T-helper 2 cell treated with Interferon-gamma antibody and Interleukin-4, amounts not matched to agents 5 μg/mL and 100 μg/mL, for 36 hours (primary cell): ENCODE measurements around the gene ZC3H12C.
A peak's percentile ranks its signal among the peaks of the same experiment; 100 is the strongest.
"Not testable (repeated sequence)": the region's sequence is repeated elsewhere in the genome, so short reads cannot be mapped to it uniquely, and the experiment has no call there.

Source experiments
- DNase-seq: peaks from one replicate; pipeline ENCODE4 v3.0.0; 2021; ENCODE audit warnings: low spot score
- H3K27ac Mint-ChIP-seq: one replicate; pipeline ENCODE4 v1.8.0; 2021; ENCODE audit warnings: mild to moderate bottlenecking, mixed read lengths
- H3K27me3 Mint-ChIP-seq: one replicate; pipeline ENCODE4 v1.8.0; 2021; ENCODE audit warnings: low read depth, mixed read lengths
- H3K36me3 Mint-ChIP-seq: one replicate; pipeline ENCODE4 v1.8.0; 2021; ENCODE audit warnings: low read depth, mixed read lengths
- H3K4me1 Mint-ChIP-seq: one replicate; pipeline ENCODE4 v1.8.0; 2021; ENCODE audit warnings: low read depth, mixed read lengths
- H3K4me3 Mint-ChIP-seq: one replicate; pipeline ENCODE4 v1.8.0; 2022; ENCODE audit warnings: mild to moderate bottlenecking, moderate library complexity, mixed read lengths
- H3K9me3 Mint-ChIP-seq: one replicate; pipeline ENCODE4 v1.8.0; 2021; ENCODE audit warnings: mixed read lengths

The ZC3H12C gene

DNA sequence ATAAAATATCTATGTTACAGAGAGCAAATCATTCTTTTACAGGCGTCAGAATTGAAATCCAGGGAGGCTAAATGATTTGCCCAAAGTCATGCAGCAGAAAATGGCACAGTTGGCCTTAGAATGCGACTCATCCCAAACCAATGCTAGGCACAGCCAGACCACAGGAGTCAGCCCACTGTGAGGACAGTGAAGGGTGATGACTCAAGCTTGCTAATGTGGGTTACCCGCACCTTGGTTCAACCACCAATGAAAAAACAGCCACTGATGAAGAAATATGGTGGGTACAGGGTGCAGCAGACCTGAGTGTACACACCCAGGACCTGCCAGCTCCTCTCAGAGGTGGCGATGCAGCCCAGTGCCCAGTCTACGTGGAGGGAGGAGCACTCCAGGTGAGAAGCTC is 89.7 kb downstream of the ZC3H12C start:
- Mint-ChIP-seq H3K9me3 (no peaks in the 10 kb centered on the region), H3K27me3 (peaks cover 8% of the 10 kb centered on the region), H3K27ac (no peak overlapping the region), H3K4me1 (no peaks in the 10 kb centered on the region), H3K36me3 (no peaks in the 10 kb centered on the region), H3K4me3 (no peak overlapping the region)
- DNase-seq = peak; percentile 23

DNA sequence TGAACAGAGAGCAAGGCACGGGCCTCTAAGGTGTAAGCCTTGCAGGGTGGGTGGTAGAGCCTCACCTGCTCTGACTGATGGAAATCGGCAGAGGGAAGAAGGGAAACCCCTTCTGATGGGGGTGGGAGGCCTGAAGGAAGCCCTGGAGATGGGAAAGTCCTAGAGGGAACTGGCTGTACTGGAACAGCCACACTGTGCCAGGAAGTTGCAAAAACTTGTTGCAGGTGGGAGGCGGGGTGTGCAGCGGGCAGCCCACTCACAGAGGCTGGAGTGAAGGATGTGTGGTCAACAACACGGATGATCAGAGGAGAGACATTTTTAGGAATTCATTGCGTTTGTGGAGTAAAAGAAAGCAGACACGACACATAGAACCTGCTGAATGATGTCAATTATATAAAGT is 91.3 kb downstream of the ZC3H12C start:
- H3K27me3 Mint-ChIP-seq = peaks cover 16% of the 10 kb centered on the region
- no peak overlapping the region for H3K4me3 Mint-ChIP-seq
- H3K27ac Mint-ChIP-seq = no peak overlapping the region
- H3K4me1 Mint-ChIP-seq = peaks cover 1% of the 10 kb centered on the region
- no peaks in the 10 kb centered on the region for H3K36me3 Mint-ChIP-seq
- no peaks in the 10 kb centered on the region for H3K9me3 Mint-ChIP-seq
- no peak for DNase-seq

DNA sequence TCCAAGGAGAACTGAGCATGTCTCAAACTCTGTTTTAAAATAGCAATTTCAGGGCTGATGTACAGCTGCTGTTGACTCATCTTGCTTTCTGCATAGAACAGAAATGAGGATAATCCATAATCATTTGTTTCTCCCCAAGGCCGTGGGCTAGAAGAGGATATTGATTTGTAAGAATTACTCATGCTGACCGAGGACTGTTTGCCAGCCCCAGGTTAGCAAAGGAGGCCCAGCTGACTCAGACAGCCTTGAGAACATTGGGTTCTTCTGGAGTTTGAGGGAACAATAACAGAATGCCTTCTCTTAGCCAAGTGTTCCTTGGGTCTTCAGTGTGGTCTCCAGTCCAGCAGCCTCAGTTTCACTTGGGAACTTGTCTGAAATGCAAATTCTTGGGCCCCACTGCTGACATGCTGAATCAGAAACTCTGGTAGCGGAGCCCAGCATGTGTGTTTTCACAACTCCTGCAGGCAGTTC is 92.0 kb downstream of the ZC3H12C start:
- peaks cover 16% of the 10 kb centered on the region for H3K27me3 Mint-ChIP-seq
- no peak overlapping the region for H3K27ac Mint-ChIP-seq
- DNase-seq = no peak
- H3K36me3 Mint-ChIP-seq = no peaks in the 10 kb centered on the region
- H3K9me3 Mint-ChIP-seq = no peaks in the 10 kb centered on the region
- H3K4me3 Mint-ChIP-seq = no peak overlapping the region
- H3K4me1 Mint-ChIP-seq = peaks cover 3% of the 10 kb centered on the region

DNA sequence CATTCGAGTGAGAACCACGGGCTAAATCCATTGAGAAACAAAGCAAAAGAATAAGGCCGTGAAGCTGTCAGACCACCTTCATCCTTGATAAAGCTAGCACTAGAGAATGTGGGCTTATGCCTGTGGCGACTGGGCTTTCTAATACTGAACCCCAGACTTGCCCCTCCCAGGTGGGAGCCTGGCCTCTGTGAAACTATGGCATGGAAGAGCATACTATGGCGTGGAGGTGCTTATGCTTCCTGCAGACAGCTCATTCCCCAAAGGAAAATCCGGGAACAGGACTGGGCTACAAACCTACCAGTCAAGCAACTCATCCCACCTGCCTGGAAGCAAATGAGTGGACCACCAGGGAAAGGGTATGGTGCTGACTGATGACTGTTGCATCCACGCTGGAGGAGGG is 92.4 kb downstream of the ZC3H12C start:
- Mint-ChIP-seq H3K36me3 (no peaks in the 10 kb centered on the region), H3K27ac (no peak overlapping the region), H3K9me3 (peaks cover 3% of the 10 kb centered on the region), H3K4me1 (peaks cover 6% of the 10 kb centered on the region), H3K4me3 (no peak overlapping the region), H3K27me3 (peaks cover 16% of the 10 kb centered on the region)
- DNase-seq = no peak

DNA sequence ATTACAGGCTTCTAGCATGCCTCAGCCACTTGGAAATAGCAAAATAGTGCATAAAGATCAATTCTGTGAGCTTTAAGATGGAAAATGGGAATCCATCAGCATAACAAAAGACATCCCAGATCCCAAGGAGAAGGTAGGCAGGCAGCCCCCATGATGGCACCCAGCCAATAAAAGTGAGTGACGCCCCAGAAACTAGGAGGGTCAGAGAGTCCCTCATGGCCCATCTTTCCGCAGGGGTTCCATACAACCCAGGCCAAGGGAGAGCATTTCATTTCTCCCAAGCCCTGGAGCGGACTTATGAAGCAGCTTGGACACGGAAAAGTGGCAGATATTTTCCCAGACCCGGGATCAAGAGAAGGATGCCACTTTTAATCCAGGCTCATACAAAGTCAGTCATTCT is 93.3 kb downstream of the ZC3H12C start:
- Mint-ChIP-seq H3K36me3 (peaks cover 5% of the 10 kb centered on the region), H3K4me3 (no peak overlapping the region), H3K4me1 (peaks cover 6% of the 10 kb centered on the region), H3K27ac (no peak overlapping the region), H3K27me3 (peaks cover 24% of the 10 kb centered on the region), H3K9me3 (peaks cover 6% of the 10 kb centered on the region)
- no peak for DNase-seq

DNA sequence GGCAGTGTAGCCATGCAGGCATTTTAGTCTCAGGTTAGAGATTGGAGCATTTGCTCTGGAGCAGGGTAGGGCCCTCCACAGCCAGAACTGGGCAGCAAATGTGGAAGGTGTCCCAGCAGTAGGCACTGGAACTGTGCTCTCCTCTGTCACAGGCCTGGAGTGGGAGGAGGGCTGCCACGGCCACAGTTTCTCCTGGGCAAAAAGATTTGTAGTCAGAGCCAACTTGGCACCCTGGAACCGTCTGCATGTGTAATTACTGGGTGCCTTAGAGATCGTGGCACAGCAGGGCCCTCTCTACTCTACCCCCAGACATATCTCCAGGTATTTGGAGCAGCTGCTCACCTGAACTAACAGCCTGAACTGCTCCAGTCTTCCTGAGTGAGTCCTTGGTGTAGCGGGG is 93.7 kb downstream of the ZC3H12C start:
- H3K4me3 Mint-ChIP-seq = no peak overlapping the region
- DNase-seq = no peak
- H3K36me3 Mint-ChIP-seq = peaks cover 6% of the 10 kb centered on the region
- peaks cover 7% of the 10 kb centered on the region for H3K9me3 Mint-ChIP-seq
- peaks cover 25% of the 10 kb centered on the region for H3K27me3 Mint-ChIP-seq
- no peak overlapping the region for H3K27ac Mint-ChIP-seq
- H3K4me1 Mint-ChIP-seq = peaks cover 7% of the 10 kb centered on the region

DNA sequence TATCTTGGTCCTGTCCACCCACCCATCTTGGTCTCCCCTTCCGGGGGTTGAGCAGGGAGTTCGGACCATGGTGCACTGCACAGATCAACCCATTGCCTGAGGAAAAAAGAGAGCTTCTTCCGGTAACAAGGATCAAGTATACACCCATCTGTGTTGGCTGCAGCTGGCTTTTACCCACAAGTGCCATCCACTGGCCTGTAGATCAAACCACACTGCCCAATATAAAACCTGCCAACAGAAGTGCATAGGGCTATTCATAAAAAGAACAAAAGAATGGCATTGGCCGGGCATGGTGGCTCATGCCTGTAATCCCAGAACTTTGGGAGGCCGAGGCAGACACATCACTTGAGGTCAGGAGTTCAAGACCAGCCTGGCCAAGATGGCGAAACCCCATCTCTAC is 94.5 kb downstream of the ZC3H12C start:
- peaks cover 16% of the 10 kb centered on the region for H3K4me1 Mint-ChIP-seq
- DNase-seq = no peak
- no peak overlapping the region for H3K4me3 Mint-ChIP-seq
- H3K27ac Mint-ChIP-seq = no peak overlapping the region
- peaks cover 8% of the 10 kb centered on the region for H3K36me3 Mint-ChIP-seq
- H3K9me3 Mint-ChIP-seq = peaks cover 16% of the 10 kb centered on the region
- peaks cover 28% of the 10 kb centered on the region for H3K27me3 Mint-ChIP-seq

DNA sequence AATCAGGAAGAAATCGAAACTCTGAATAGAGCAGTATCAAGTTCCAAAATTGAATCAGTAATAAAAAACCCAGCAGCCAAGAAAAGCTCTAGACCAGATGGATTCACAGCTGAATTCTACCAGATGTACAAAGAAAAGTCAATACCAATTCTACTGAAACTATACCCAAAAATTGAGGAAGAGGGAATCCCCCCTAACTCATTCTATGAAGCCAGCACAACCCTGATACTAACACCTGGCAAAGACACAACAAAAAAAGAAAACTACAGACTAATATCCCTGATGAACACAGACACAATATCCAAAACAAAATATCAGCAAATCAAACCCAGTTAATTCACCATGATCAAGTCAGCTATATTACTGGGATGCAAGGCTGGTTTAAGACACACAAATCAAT is 97.7 kb downstream of the ZC3H12C start:
- H3K27ac Mint-ChIP-seq = no peak overlapping the region
- peaks cover 9% of the 10 kb centered on the region for H3K36me3 Mint-ChIP-seq
- H3K4me3 Mint-ChIP-seq = no peak overlapping the region
- H3K27me3 Mint-ChIP-seq = peaks cover 52% of the 10 kb centered on the region
- peaks cover 27% of the 10 kb centered on the region for H3K4me1 Mint-ChIP-seq
- H3K9me3 Mint-ChIP-seq = peaks cover 17% of the 10 kb centered on the region
- DNase-seq = no peak

DNA sequence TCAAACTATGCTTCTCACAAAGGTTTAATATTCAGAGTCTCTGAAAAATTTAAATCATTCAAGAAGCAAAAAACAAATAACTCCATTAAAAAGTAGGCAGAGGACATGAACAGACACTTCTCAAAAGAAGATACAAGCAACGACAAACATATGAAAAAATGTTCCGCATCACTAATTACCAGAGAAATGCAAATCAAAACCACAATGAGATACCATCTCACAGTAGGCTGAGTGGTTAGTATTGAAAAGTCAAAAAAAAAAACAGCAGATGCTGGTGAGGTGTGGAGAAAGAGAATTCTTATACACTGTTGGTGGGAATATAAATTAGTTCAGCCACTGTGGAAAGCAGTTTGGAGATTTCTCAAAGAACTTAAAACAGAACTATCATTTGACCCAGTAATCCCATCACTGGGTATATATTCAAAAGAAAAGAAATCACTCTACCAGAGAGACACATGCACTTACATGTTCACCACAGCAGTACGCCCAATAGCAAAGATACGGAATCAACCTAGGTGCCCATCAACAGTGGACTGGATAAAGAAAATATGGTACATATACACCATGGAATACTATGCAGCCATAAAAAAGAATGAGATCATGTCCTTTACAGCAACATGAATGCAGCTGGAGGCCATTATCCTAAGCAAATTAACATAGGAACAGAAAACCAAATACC is 99.6 kb downstream of the ZC3H12C start:
- Mint-ChIP-seq H3K4me3 (peak overlapping the region; percentile 19), H3K27ac (peak overlapping the region; percentile 14), H3K4me1 (peaks cover 27% of the 10 kb centered on the region), H3K27me3 (peaks cover 61% of the 10 kb centered on the region), H3K9me3 (peaks cover 17% of the 10 kb centered on the region)
- H3K36me3 Mint-ChIP-seq, DNase-seq: not testable (repeated sequence)

DNA sequence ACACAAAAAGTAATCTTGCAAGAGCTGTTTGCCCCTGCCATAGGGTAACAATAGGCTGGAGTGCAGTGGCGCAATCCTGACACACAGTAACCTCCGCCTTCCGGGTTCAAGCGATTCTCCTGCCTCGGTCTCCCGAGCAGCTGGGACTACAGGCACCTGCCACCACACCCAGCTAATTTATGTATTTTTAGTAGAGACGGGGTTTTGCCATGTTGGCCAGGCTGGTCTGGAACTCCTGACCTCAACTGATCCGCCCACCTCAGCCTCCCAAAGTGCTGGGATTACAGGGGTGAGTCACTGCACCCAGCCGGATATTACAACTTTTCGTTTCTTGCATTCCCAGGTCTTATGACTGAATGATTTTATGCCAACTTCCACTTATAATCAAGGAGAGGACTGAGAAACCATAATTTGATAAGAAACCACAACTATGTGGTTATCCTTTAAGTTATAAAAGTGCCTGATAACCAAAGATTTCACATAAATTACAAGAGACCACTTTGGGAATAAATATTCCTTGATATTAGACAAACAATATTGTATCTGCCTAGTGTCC is 101.1 kb downstream of the ZC3H12C start:
- peaks cover 17% of the 10 kb centered on the region for H3K9me3 Mint-ChIP-seq
- not testable (repeated sequence) for H3K36me3 Mint-ChIP-seq, H3K4me3 Mint-ChIP-seq, H3K27ac Mint-ChIP-seq, DNase-seq
- H3K27me3 Mint-ChIP-seq = peaks cover 55% of the 10 kb centered on the region
- peaks cover 27% of the 10 kb centered on the region for H3K4me1 Mint-ChIP-seq

DNA sequence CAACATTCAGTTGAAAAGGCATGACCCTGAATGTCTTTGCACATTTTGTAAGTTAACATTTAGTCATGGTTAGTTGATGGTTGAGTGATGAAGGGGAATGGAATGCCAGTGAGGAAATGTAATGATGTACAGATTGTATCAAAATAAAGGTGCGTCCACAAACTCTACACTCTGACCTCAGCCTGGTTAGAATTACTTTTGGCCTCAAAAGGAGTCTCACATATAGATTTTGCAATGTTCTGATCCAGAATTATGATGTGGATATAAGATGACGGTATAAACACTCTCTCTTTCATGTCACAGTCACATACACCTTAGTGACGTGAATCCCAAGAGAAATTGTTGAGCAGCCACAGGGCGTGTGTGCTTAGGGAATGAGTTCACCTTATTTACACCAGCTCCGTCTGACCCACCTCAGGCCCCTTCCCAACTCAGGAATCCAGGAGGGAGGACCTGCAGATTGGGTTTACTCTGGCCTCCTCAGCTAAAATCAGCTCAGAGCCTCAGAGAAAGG is 103.1 kb downstream of the ZC3H12C start:
- Mint-ChIP-seq H3K36me3 (peaks cover 5% of the 10 kb centered on the region), H3K4me1 (peaks cover 21% of the 10 kb centered on the region), H3K9me3 (peaks cover 11% of the 10 kb centered on the region), H3K4me3 (no peak overlapping the region), H3K27ac (no peak overlapping the region), H3K27me3 (peaks cover 48% of the 10 kb centered on the region)
- no peak for DNase-seq

DNA sequence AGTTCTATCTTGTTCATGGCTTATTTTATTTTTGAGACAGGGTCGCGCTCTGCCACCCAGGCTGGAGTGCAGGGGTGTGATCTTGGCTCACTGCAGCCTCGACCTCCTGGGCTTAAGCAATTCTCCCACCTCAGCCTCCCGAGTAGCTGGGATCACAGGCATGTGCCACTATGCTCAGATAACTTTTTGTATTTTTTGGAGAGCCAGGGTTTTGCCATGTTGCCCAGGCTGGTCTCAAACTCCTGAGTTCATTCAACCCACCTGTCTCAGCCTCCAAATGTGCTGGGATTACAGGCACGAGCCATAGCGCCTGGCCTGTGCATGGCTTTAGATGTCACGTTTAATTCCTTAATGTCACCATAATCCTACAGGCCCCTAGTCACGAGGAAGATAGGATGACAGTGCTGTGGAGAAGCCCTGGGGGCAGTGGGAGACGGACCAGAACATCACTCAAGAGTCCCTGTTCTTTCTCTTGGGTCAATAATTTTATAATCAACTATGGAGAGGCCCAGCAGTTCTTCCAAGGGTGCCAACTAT is 103.8 kb downstream of the ZC3H12C start:
- peaks cover 9% of the 10 kb centered on the region for H3K9me3 Mint-ChIP-seq
- DNase-seq = no peak
- no peak overlapping the region for H3K4me3 Mint-ChIP-seq
- H3K36me3 Mint-ChIP-seq = peaks cover 3% of the 10 kb centered on the region
- H3K27ac Mint-ChIP-seq = no peak overlapping the region
- peaks cover 19% of the 10 kb centered on the region for H3K4me1 Mint-ChIP-seq
- H3K27me3 Mint-ChIP-seq = peaks cover 46% of the 10 kb centered on the region

DNA sequence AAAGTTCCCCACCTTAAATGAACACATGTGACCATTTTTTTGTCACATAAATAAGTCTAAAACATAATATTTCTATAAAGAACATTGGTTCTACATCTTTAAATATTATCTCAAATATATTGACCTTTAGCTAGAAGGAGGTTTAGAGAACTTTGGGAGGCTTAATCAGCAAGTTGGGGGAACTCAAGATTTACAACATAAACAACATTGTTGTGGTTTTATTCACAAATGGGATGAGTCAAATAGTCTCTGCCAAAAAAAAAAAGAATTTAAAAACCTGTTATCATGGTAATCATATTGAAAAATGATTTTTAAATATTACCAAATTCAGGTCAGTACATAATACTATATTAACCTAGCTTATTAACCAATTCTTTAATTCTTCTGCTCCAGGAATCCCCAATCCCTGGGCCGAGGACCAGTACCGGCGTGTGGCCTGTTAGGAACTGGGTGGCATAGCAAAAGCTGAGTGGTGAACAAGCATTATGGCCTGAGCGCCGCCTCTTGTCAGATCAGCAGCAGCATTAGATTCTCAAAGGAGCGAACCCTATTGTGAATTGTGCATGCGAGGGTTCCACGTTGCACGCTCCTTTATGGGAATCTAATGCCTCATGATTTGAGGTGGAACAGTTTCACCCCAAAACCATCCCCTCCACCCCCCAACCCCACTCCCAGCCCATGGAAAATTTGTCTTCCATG is 105.0 kb downstream of the ZC3H12C start:
- H3K27me3 Mint-ChIP-seq = peaks cover 41% of the 10 kb centered on the region
- H3K9me3 Mint-ChIP-seq = no peaks in the 10 kb centered on the region
- no peak overlapping the region for H3K4me3 Mint-ChIP-seq
- no peak overlapping the region for H3K27ac Mint-ChIP-seq
- H3K4me1 Mint-ChIP-seq = peaks cover 12% of the 10 kb centered on the region
- peaks cover 1% of the 10 kb centered on the region for H3K36me3 Mint-ChIP-seq
- DNase-seq = no peak
